Stimulated activated CD8-positive, alpha-beta memory T cell treated with anti-CD3 and anti-CD28 coated beads, Interleukin-15, amount 100 ng/mL, for 24 hours (primary cell): ENCODE data around the gene SMPDL3B.

Experiments
- DNase-seq: peaks from one replicate; pipeline ENCODE4 v3.0.0-alpha.2; 2020; ENCODE audit warnings: low read depth

Gene SMPDL3B

GRCh38 chr1:27934818-27935549, at the start of gene SMPDL3B:
Gene SMPDL3B (plus strand): TSS chr1:27935000. CDS start chr1:27935184, 184 bp downstream.
- DNase-seq = no peak

GRCh38 chr1:27885114-27885528, 49.7 kb upstream of the SMPDL3B start:
- DNase-seq = no peak

- DNase-seq = no peak
Measured at GRCh38 chr1:27885621-27886352, 49.0 kb upstream of the SMPDL3B start.

- no peak for DNase-seq
Measured at GRCh38 chr1:27886353-27886679, 48.5 kb upstream of the SMPDL3B start.

GRCh38 chr1:27886744-27887143, 48.1 kb upstream of the SMPDL3B start:
- no peak for DNase-seq

- DNase-seq = no peak
Measured at GRCh38 chr1:27887215-27888021, 47.4 kb upstream of the SMPDL3B start.

GRCh38 chr1:27889506-27889905, 45.3 kb upstream of the SMPDL3B start:
- DNase-seq = no peak

GRCh38 chr1:27891196-27891889, 43.5 kb upstream of the SMPDL3B start:
- no peak for DNase-seq

- DNase-seq = no peak
Measured at GRCh38 chr1:27894521-27894920, 40.3 kb upstream of the SMPDL3B start.

GRCh38 chr1:27906759-27907158, 28.0 kb upstream of the SMPDL3B start:
- DNase-seq = no peak

- DNase-seq = no peak
Measured at GRCh38 chr1:27912429-27912828, 22.4 kb upstream of the SMPDL3B start.

GRCh38 chr1:27915082-27915575, 19.7 kb upstream of the SMPDL3B start:
- no peak for DNase-seq

- DNase-seq = no peak
Measured at GRCh38 chr1:27922272-27922671, 12.5 kb upstream of the SMPDL3B start.

- DNase-seq = no peak
Measured at GRCh38 chr1:27928216-27928954, 6.4 kb upstream of the SMPDL3B start.

GRCh38 chr1:27931184-27931583, 3.6 kb upstream of the SMPDL3B start:
- DNase-seq = no peak

GRCh38 chr1:27931759-27932158, 3.0 kb upstream of the SMPDL3B start:
- no peak for DNase-seq

GRCh38 chr1:27935721-27936120, 921 bp downstream of the SMPDL3B start:
- DNase-seq = no peak

GRCh38 chr1:27936370-27936769, 1.6 kb downstream of the SMPDL3B start:
- no peak for DNase-seq

GRCh38 chr1:27937524-27937836, 2.7 kb downstream of the SMPDL3B start:
- DNase-seq = no peak

- no peak for DNase-seq
Measured at GRCh38 chr1:27938488-27938887, 3.7 kb downstream of the SMPDL3B start.

GRCh38 chr1:27940297-27940696, 5.5 kb downstream of the SMPDL3B start:
- peak; percentile 33 for DNase-seq
